GM19372 (cell line): ENCODE results near the gene OR1F1.
"Not testable (repeated sequence)": the region's sequence is repeated elsewhere in the genome, so short reads cannot be mapped to it uniquely, and the experiment has no call there.

Experiments
- ATAC-seq: cut with Tn5 transposase; IDR thresholded peaks from one replicate; pipeline ENCODE4 v1.9.1; 2021; ENCODE audit warnings: mild to moderate bottlenecking, low read depth, moderate library complexity; ENCODE audit not compliant: unreplicated experiment

The OR1F1 gene

GRCh38 chr16:3187798-3188674, at the start of gene OR1F1:
TSS of gene OR1F1 (plus strand) at chr16:3188204.
- no peak for ATAC-seq

GRCh38 chr16:3138342-3138741, 49.7 kb upstream of the OR1F1 start:
- no peak for ATAC-seq

DNA sequence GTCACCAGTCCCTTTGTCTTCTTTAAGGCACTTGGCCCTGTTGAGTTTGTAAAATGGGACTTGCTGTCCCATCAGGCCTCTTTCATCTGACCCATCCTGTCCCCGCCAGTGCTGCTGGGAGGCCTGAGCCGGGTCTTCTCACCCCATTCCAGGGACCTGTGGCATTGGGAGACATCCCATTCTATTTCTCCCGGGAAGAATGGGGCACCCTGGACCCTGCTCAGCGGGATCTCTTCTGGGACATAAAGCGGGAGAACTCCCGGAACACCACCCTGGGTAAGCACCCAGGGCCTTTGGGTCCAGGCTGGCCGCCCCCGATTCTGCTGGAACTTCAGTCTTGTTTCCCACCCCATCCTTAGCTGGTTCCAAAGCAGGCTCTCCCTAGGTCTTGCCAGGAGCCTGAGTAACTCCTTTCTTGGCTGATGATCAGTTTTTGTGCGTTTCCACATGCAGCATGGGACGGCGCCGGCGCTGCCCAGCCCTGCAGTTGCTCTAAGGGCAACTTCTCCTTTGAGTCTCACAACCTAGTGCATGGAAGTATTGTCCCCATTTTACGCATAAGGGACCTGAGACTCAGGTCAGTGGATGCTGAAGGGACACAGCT, 49.1 kb upstream of the OR1F1 start:
- no peak for ATAC-seq

GRCh38 chr16:3139561-3139960, 48.4 kb upstream of the OR1F1 start:
- ATAC-seq = not testable (repeated sequence)

DNA sequence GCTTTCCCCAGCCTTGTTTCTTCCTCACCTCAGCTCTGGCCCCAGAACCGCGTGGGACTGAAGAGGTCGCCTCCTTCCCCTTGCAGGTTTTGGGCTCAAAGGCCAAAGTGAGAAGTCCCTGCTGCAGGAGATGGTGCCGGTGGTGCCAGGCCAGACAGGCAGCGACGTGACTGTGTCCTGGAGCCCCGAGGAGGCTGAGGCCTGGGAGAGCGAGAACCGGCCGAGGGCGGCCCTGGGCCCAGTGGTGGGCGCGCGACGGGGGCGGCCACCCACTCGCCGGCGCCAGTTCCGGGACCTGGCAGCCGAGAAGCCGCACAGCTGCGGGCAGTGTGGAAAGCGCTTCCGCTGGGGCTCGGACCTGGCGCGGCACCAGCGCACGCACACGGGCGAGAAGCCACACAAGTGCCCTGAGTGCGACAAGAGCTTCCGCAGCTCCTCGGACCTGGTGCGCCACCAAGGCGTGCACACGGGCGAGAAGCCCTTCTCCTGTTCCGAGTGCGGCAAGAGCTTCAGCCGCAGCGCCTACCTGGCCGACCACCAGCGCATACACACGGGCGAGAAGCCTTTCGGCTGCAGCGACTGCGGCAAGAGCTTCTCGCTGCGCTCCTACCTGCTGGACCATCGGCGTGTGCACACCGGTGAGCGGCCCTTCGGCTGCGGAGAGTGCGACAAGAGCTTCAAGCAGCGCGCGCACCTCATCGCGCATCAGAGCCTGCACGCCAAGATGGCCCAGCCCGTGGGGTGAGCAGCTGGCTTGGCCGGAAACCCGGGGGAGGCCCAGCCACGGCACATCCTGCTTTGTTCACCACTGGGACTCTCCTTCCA, 47.2 kb upstream of the OR1F1 start:
- ATAC-seq = no peak

DNA sequence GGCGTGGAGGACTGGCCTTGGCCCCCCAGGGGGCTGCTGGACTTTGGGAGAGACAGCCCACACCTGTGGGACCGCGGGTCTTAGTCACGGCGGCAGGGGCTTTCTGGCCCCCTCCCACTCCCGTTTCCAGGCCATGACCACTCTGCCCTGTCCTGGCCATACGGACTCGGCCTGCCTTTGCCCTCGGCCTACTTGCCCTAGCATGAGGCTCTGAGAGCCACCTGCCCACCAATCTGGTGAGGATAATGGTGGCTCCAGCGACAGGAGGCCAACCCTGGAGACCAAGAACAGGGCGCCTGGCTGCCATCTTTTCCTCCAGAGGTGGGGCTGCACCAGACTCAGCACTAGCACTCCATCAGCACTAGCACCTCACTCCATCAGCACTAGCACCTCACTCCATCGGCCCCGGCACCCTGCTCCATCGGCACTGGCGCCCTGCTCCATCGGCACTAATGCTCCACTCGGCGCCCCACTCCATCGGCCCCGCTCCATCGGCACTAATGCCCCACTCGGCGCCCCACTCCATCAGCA, 46.2 kb upstream of the OR1F1 start:
- no peak for ATAC-seq

DNA sequence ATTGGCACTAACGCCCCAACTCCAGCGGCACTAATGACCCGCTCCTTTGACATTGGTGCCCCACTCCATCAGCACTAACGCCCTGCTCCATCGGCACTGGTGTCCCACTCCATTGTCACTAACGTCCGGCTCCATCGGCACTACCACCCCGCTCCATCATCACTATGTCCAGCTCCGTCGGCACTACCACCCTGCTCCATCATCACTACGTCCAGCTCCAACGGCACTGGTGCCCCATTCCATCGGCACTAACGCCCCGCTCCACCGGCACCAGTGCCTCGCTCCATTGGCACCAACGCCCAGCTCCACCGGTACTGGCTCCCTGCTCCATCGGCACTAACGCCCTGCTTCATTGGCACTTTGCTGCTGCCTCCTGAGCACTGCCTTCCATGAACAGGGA, 45.7 kb upstream of the OR1F1 start:
- no peak for ATAC-seq

DNA sequence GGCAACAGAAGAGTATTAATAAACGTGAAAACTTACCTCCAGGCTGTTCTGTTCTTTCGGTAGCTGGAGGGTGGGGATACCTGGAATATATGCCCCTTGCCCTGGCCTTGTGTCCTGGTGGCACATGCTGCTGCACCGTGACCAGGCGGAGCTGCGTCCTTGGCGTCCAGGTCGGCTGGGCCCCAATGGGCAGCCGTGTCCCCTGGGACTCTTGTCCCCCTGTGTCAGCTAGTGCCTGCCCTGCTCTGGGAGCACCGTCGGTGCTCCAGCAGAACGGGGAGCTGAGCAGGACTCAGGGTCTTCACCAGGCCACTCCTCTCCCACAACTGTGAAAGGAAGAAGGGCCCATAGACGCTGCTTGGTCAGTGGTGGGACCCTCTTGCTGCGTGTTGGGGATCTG, 45.2 kb upstream of the OR1F1 start:
- no peak for ATAC-seq

- no peak for ATAC-seq
These were observed 44.8 kb upstream of the OR1F1 start for GRCh38 chr16:3143189-3143588.

GRCh38 chr16:3143598-3144320, 44.2 kb upstream of the OR1F1 start:
- ATAC-seq = no peak

GRCh38 chr16:3144321-3144983, 43.6 kb upstream of the OR1F1 start:
- no peak for ATAC-seq

DNA sequence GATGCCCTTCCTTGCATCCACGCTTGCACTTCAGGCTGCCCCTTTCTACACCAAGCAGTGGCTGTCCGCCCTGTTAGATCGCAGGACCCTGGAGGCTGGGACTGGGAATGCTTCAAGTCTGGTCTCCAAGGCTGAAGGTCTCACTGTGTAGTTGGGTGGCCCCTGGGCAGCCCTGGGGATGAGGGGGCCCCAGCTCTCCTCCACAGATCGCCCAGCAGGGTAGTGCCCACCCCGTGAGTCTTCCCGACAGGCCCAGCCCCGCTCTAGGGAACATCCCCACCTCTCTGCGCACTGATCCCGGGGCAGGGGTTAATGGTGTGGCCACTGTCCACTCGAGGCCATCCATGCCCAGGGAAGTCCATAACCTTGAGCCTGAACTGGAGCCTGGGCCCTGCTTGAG, 42.9 kb upstream of the OR1F1 start:
- no peak for ATAC-seq

DNA sequence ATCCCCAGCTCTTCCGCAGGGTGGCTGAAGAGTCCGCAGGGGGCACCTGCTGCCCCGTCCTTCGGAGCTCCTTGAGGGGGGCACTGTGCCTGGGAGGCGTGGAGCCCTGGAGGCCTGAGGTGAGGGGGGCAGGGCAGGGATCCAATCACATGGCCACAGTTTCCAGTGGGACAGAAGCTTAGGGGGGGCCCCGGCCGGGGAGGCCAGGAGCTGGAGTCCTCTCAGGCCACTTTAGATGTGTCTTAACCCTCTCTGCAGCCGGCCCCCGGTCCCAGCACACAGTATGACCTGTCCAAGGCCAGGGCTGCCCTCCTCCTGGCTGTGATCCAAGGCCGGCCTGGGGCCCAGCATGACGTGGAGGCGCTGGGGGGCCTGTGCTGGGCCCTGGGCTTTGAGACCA, 42.3 kb upstream of the OR1F1 start:
- ATAC-seq = no peak

DNA sequence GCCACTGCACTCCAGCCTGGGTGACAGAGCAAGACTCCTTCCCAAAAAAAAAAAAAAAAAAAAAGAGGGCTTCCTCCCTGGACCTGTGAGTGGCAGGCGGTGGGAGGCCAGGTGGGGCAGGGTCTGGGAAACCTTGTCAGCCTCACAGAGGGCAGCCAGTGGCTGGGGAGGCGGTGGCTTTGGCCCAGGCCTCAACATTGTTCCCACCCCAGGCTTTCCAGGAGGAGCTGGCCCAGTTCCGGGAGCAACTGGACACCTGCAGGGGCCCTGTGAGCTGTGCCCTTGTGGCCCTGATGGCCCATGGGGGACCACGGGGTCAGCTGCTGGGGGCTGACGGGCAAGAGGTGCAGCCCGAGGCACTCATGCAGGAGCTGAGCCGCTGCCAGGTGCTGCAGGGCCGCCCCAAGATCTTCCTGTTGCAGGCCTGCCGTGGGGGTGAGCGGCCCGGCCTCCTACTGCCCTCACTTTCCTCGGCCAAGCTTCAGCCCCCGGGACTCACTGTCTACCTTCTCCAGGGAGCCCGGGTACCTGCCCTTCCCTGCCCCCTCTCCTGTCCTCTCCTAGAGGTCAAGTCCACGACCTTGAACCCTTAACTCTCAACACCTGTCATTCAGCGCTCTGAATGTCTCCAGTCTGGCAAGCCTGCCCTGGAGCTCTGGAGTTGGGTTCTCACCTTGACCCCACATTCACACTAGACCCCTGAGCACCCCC, 40.8 kb upstream of the OR1F1 start:
- no peak for ATAC-seq

DNA sequence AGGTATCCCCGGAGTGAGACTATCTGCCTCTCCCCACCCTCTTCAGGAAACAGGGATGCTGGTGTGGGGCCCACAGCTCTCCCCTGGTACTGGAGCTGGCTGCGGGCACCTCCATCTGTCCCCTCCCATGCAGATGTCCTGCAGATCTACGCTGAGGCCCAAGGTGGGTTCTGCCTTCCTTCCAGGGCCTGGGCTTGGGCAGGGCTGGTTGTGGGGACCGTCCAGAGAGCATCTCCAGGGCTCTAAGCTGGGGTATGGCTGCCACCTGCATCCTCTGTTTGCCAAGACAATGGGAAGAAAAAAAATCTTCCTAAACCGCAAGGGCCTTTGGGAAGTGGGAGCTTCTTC, 40.3 kb upstream of the OR1F1 start:
- ATAC-seq = no peak

- ATAC-seq = no peak
These were observed 39.5 kb upstream of the OR1F1 start for GRCh38 chr16:3148256-3149192.

DNA sequence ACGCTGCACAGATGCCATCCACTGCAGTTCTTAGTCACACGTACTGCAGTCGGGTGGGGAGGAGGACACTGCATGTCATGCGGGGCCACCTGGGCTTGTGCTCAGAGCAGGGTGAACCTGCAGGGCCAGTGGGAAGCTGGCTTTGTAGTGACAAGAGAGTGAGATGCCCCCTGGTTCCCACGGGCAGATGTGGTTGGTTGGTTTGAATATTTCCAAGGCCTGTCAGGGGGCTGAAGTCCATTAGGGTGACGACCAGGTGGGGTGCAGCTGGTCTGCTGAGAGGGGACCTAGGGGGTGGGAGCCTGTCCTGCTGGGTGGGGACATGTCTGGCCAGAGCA, 38.8 kb upstream of the OR1F1 start:
- no peak for ATAC-seq

DNA sequence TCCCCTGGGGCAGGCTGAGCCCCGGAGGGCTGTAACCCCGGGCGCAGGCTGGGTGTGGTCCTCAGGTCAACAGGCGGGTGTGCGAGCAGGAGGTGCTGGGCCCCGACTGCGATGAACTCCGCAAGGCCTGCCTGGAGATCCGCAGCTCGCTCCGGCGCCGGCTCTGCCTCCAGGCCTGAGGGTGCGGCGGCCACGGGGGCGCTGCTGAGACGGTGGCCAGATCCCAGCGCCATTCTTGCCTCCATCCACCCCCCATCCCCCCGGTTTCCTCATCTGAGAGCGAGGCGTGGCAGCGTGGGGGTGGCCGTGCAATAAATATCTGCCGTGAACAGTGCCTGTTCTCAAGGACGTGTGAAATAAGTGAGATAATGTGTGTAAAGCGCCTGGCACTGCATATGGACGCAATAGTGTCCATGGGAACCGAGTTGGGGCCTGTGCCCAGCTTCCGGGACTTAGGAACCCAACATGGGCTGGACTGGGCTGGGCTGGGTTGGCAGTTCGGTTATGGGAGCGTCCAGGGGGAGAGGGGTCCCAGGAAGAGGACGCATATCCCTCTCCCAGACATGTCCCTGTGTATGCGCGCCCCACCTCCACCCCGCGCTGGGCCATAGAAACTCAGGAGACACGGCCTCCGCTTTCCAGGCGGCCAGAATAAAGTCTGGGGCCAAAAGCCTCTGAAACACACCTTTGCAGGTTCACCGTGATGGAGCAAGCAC, 38.2 kb upstream of the OR1F1 start:
- peak; percentile 2 for ATAC-seq
